ENCODE measurements around the gene AP5B1. TPM values are rescaled to one million over a fixed set of nuclear protein-coding genes. Genes with fewer than 3 reads are reported as not detected.

The AP5B1 gene
- total and polyA plus RNA-seq, 9 of the 15 experiments (the other 6 are each of a cell fraction or from before 2014, with no cell fraction given), result 0.51 to 24.2 (median 5.1) TPM

DNA sequence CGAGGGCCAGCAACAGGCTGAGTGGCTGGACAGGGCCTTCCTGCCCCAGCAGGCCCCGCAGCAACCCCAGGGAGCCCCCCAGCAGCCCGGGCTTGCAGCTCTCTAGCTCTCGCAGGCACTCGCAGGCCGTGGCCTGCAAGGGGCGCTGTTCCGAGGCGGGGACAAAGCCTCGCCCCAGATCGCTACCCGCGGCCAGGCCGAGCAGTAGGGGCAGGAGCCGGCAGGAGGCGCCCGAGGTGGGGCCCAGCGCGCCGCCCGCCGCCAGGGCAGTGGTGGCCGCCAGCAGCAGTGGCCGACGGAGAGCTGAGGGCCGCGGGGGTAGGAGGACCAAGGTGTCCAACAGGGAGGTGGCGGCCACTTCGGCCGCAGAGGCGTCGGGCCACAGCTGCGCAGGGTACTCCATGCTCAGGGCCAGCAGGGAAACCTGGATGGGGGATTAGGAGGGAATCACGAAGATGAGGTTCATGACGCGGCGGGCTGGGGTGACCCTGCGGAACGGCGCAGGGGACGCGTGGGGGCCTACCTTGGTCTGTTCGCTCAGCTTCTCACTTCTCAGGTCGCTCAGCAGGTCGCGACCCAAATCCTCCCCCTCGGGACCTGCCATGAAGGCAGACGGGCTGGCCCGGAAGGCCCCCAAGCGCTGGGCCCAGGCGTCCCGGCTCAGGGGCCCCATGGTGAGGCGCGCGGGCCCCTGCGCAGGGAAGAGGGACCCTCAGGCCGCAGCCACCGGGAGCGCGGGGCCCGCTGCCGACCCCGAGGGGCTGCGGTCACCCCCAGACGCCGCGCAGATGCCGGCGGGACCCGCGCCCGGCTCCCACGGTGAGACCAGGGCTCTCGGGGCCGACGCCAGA, 632 bp downstream of the AP5B1 start (continued):
- TF ChIP-seq, protein P1, sequence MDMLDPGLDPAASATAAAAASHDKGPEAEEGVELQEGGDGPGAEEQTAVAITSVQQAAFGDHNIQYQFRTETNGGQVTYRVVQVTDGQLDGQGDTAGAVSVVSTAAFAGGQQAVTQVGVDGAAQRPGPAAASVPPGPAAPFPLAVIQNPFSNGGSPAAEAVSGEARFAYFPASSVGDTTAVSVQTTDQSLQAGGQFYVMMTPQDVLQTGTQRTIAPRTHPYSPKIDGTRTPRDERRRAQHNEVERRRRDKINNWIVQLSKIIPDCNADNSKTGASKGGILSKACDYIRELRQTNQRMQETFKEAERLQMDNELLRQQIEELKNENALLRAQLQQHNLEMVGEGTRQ (CRISPR knock-in tag; IDR thresholded peaks at IDR 0.05), result no peak
- TF ChIP-seq SUPT5H (IDR thresholded peaks at IDR 0.05) (peak; percentile 80; the same call in 1 of the 2 replicates), ESRRA (IDR thresholded peaks at IDR 0.05; ENCODE audit: borderline replicate concordance, low read depth) (peak; percentile 42; the same call in 1 of the 2 replicates), SAFB2 (IDR thresholded peaks at IDR 0.05; ENCODE audit: borderline replicate concordance, low read depth, low read length, severe bottlenecking) (no peak), PTBP1 (IDR thresholded peaks at IDR 0.05; ENCODE audit: low read depth, low read length) (no peak), MTF1 (CRISPR knock-in tag; IDR thresholded peaks at IDR 0.05; ENCODE audit: borderline replicate concordance) (no peak), PRPF4 (IDR thresholded peaks at IDR 0.05; ENCODE audit: insufficient read depth, low read depth, low read length, poor library complexity, severe bottlenecking) (peak; percentile 93), KDM1A (IDR thresholded peaks at IDR 0.05) (no peak), KDM5B (IDR thresholded peaks at IDR 0.05; ENCODE audit: insufficient replicate concordance, low read depth, low read length) (peak; percentile 10), MCM2 (IDR thresholded peaks at IDR 0.05; ENCODE audit: low read depth) (no peak), MTA3 (IDR thresholded peaks at IDR 0.05; ENCODE audit: borderline replicate concordance) (peak; percentile 80), KDM4B (IDR thresholded peaks at IDR 0.05; ENCODE audit: borderline replicate concordance in 2 of 2, low read depth in 1 of 2) (no peak), FOXA1 (IDR thresholded peaks at IDR 0.05; ENCODE audit: borderline replicate concordance) (no peak), ZNF354B (CRISPR knock-in tag; IDR thresholded peaks at IDR 0.05) (no peak), ZKSCAN1 (IDR thresholded peaks at IDR 0.05; ENCODE audit: low read depth, low read length) (no peak), RBM39 (optimal IDR thresholded peaks at IDR 0.05; ENCODE audit: low read depth, low read length) (no peak), MCM5 (IDR thresholded peaks at IDR 0.05; ENCODE audit: low read depth) (no peak), ZNF239 (CRISPR knock-in tag; IDR thresholded peaks at IDR 0.05) (no peak), FOXJ3 (CRISPR knock-in tag; IDR thresholded peaks at IDR 0.05) (no peak), TCF3 (CRISPR knock-in tag; IDR thresholded peaks at IDR 0.05) (peak; percentile 52)
- TF ChIP-seq, protein P2, sequence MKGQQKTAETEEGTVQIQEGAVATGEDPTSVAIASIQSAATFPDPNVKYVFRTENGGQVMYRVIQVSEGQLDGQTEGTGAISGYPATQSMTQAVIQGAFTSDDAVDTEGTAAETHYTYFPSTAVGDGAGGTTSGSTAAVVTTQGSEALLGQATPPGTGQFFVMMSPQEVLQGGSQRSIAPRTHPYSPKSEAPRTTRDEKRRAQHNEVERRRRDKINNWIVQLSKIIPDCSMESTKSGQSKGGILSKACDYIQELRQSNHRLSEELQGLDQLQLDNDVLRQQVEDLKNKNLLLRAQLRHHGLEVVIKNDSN (CRISPR knock-in tag; IDR thresholded peaks at IDR 0.05), result peak; percentile 45
- TF ChIP-seq, protein P3, sequence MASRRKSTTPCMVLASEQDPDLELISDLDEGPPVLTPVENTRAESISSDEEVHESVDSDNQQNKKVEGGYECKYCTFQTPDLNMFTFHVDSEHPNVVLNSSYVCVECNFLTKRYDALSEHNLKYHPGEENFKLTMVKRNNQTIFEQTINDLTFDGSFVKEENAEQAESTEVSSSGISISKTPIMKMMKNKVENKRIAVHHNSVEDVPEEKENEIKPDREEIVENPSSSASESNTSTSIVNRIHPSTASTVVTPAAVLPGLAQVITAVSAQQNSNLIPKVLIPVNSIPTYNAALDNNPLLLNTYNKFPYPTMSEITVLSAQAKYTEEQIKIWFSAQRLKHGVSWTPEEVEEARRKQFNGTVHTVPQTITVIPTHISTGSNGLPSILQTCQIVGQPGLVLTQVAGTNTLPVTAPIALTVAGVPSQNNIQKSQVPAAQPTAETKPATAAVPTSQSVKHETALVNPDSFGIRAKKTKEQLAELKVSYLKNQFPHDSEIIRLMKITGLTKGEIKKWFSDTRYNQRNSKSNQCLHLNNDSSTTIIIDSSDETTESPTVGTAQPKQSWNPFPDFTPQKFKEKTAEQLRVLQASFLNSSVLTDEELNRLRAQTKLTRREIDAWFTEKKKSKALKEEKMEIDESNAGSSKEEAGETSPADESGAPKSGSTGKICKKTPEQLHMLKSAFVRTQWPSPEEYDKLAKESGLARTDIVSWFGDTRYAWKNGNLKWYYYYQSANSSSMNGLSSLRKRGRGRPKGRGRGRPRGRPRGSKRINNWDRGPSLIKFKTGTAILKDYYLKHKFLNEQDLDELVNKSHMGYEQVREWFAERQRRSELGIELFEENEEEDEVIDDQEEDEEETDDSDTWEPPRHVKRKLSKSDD (conservative IDR thresholded peaks at IDR 0.05; ENCODE audit: low read length), result no peak
- TF ChIP-seq, protein P4, sequence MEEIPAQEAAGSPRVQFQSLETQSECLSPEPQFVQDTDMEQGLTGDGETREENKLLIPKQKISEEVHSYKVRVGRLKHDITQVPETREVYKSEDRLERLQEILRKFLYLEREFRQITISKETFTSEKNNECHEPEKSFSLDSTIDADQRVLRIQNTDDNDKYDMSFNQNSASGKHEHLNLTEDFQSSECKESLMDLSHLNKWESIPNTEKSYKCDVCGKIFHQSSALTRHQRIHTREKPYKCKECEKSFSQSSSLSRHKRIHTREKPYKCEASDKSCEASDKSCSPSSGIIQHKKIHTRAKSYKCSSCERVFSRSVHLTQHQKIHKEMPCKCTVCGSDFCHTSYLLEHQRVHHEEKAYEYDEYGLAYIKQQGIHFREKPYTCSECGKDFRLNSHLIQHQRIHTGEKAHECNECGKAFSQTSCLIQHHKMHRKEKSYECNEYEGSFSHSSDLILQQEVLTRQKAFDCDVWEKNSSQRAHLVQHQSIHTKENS (CRISPR knock-in tag; IDR thresholded peaks at IDR 0.05), result no peak
